ENCODE data around the gene MAML3.

Gene MAML3

GRCh38 chr4:140133576-140133975 is 20.4 kb downstream of the MAML3 start:
- no peak for DNase-seq
- intact Hi-C loops (cut with DNase I): no loop called here

- no peak for DNase-seq
- intact Hi-C loops (cut with DNase I): no loop called here
These were observed 22.2 kb downstream of the MAML3 start for GRCh38 chr4:140131675-140132229.

DNA sequence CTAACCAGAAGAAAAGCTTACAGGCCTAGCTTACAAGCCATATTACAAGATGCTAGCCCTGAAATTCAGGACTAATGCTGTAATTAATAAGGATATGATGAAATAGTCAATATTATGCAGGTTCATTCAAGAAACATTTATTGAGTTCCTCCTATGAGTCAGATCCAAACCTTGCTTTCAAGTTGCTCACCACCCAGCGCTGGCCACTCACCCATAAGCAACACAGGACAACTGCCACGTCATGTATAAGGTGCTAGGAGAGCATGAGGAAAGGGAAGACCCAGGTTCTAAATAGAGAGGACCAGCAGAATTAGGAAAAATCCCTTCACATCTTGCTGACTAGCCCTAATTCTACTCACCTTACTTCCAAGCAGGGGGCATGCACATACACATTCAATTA is 23.3 kb downstream of the MAML3 start:
- intact Hi-C loops (cut with DNase I): no loop called here
- DNase-seq: no peak

DNA sequence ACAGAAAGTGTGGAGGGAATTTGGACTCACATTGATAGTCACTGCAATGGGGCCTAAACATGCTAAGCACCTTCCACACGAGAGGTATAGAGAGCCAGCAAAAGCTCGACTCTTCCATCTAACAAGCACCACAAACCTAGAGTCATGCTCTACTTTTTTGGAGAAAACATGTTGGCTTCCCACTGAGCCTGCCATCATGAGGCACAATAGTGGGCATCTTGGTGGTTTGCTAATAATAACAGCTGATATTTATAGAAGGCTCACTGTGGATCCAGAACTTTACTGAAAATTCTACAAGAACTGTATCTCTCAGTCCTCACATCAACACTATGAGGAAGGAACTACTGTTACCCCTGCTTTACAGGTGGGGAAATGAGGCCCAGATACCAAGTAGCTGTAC is 26.6 kb downstream of the MAML3 start:
- intact Hi-C loops (cut with DNase I): no loop called here
- no peak for DNase-seq

DNA sequence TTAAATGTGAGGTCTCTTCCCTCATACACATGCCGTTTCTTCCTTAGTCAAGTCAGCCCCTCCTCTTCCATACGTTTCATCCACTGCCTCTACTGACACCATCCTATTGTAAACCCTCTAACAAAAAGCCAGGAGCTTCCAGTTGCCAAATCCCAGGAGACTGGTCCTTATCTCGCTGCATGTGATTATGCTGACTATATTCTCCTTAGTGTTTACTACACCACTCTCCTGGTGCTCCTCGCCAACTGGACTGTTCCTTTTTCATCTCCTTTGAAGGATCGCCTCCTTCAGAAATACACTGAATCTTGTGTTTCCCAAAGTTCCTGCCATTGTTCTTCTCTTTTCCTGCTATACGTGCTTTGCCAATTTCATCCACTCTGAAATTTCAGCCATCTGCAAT is 27.7 kb downstream of the MAML3 start:
- DNase-seq: no peak
- intact Hi-C loops (cut with DNase I): no loop called here

DNA sequence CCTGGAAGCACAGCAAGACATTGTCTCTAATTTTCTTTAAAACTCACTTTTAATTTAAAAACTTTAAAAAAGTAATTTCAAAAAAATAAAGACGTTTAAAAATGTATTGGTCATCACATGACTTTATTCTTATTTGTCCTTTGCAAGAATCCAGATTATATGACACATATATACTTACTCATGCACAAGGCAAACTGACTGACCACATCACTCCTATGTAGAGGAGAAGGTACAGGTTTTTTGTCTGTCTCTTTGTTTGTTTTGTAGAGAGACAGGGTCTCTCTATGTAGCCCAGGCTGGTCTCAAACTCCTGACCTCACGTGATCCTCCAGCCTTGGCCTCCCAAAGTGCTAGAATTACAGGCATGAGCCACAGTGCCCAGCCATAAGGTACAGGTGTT is 28.6 kb downstream of the MAML3 start:
- no peak for DNase-seq
- intact Hi-C loops (cut with DNase I): no loop called here

DNA sequence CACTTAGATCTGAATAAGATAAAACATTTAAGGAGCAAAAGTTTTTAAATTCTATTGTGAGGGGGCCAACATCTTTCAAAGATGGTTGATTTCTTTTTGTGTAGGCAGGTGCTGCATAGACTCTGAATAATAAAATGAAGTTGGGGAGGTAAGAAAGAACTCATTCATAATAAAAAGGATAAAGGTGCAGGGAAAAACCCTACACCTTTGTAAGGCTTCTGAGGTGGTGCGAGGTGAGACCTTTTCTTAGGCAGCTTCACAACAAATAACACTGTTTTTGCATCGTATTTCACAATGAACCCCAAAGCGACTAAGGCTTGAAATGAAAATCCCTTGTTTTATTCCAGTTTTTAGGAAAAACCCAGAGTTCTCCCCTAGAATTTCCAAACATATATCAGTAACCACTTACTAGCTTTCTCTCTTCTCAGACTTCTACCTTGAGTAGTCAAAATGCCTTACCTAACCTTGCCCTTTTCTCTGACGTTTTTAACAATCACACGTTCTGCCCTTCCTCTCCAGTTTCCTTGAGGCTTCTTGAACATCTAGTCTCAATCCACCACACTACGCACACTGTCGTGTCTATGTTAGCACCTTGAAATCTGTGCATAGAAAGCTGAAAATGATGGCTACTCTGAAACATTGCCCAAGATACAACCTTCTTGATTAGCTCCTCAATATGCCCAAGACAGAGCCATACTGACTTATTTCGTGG is 30.2 kb downstream of the MAML3 start:
- intact Hi-C loops (cut with DNase I): no loop called here
- no peak for DNase-seq

- DNase-seq: no peak
- intact Hi-C loops (cut with DNase I): no loop called here
These were observed 31.1 kb downstream of the MAML3 start for GRCh38 chr4:140122891-140123290.

- intact Hi-C loops (cut with DNase I): no loop called here
These were observed 32.3 kb downstream of the MAML3 start for GRCh38 chr4:140121646-140122045.

GRCh38 chr4:140118931-140119640 is 34.9 kb downstream of the MAML3 start:
- no peak for DNase-seq
- intact Hi-C loops (cut with DNase I): no loop called here

More at GRCh38 chr4:140121646-140122045, 32.3 kb downstream of the MAML3 start:
- DNase-seq: no peak

- intact Hi-C loops (cut with DNase I): no loop called here
- no peak for DNase-seq
These were observed 36.0 kb downstream of the MAML3 start for GRCh38 chr4:140117947-140118346.

- intact Hi-C loops (cut with DNase I): no loop called here
- no peak for DNase-seq
These were observed 37.4 kb downstream of the MAML3 start for GRCh38 chr4:140116442-140117104.

DNA sequence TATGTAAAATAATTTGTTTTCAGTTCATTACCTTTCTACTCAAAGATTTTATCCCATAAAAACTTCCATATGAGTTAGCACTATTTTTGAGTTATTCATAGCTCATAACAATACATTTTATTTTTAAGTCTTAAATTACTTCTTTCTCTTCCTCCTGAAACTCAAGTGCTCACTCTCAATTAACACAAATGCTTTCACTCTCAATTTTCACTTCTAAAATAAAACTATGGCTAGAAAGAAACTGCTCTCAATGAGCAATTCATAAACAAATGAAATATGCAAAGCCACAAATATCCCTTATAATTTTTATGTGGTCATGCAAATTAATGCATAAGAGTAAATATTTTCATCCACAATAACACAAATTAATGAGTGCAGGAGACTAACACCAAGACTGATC is 38.8 kb downstream of the MAML3 start:
- intact Hi-C loops (cut with DNase I): no loop called here
- no peak for DNase-seq

DNA sequence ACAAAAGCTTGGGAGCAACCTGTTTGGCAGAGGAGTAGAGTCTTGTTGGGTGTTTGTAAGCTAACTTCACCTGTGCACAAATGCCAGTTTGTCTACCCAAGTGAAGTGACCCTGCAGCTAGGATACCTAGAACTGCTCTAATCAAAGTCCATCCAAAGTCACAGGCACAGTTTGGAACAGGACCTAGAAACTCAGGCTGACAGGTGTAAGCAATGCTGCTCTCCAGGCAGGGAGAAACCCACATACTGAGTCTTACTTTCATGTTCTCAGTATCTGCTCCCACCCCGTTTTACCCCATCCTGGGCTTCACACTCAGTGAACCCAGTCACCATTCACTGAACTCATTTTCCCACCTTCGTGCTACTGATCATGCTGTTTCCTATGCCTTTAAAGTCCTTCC is 40.3 kb downstream of the MAML3 start:
- DNase-seq: no peak
- intact Hi-C loops (cut with DNase I): no loop called here

DNA sequence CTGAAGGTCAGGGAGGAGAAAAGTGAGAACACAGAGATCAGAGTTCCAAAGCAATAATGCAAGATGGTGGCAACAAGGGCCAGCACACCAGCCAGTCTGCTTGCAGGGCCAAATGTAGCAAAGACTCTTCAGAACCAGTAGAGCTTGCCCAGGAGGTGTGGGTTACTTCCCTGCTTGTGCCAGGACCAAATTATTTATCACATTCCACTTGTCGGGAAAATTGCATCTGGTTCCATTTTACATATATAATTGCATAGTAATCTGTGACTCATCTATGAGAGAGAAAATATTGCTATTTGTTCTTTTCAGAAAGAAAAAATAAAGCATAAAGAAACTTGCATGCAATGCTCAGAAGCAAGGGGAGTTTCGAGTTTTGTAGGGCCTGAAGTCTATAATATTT is 41.4 kb downstream of the MAML3 start:
- no peak for DNase-seq
- intact Hi-C loops (cut with DNase I): no loop called here

DNA sequence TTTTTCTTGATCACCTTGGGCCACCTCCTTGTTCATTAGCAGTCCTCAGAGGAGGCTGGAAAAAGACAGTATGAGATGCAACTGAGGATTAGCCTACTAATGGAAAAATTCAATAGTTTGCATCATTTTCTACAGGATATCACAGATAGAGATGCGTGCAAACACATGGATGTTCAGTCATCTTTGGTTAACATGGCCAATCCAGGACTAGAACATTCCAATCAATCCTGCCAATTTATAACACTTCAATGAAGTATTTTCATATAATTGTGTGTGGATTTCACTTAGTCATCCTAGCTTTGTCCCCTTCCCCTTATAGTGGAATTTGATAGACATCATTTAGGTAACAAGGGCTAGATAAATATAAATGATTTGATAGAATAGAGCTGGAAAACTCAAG is 42.7 kb downstream of the MAML3 start:
- intact Hi-C loops (cut with DNase I): no loop called here
- DNase-seq: no peak

GRCh38 chr4:140110542-140111215 is 43.3 kb downstream of the MAML3 start:
- no peak for DNase-seq
- intact Hi-C loops (cut with DNase I): no loop called here

GRCh38 chr4:140109737-140110136 is 44.2 kb downstream of the MAML3 start:
- DNase-seq: no peak
- intact Hi-C loops (cut with DNase I): no loop called here

GRCh38 chr4:140109292-140109691 is 44.7 kb downstream of the MAML3 start:
- intact Hi-C loops (cut with DNase I): no loop called here
- no peak for DNase-seq

DNA sequence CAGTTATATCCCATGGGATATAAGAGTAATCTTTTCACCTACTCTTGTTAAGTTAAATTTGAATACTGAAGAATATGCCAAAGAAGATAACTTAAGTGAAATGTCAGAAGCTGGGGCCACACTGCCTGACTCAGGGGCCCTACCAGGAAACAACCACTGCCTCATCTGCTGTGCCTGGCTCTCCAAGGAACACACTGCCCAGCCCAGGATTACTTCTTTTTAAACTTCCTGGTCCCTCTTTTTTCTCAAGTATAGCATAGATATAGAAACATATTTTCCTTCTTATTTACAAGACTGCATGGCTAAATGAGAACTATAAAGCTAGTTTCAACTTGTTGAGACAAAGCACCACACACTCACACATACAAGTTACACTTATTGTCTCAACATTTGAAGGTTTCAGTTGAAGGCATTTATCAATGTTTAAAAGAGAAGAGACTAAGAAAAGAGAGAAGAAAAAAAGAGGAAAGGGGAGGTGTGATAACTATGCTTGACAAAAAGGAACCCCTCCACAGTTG is 45.2 kb downstream of the MAML3 start:
- intact Hi-C loops (cut with DNase I): no loop called here
- no peak for DNase-seq

- no peak for DNase-seq
- intact Hi-C loops (cut with DNase I): no loop called here
These were observed 45.7 kb downstream of the MAML3 start for GRCh38 chr4:140108243-140108642.

Measured in posterior cingulate gyrus (tissue), 11 donors.